Measurements from ENCODE around the gene ACTR2. TPM values are rescaled to one million over a fixed set of nuclear protein-coding genes. Genes with fewer than 3 reads are reported as not detected.

Gene ACTR2
- total and polyA plus RNA-seq, 2 of the 13 experiments (the other 11 are each of a cell fraction or from before 2014, with no cell fraction given) = 51.2 to 100 TPM

DNA sequence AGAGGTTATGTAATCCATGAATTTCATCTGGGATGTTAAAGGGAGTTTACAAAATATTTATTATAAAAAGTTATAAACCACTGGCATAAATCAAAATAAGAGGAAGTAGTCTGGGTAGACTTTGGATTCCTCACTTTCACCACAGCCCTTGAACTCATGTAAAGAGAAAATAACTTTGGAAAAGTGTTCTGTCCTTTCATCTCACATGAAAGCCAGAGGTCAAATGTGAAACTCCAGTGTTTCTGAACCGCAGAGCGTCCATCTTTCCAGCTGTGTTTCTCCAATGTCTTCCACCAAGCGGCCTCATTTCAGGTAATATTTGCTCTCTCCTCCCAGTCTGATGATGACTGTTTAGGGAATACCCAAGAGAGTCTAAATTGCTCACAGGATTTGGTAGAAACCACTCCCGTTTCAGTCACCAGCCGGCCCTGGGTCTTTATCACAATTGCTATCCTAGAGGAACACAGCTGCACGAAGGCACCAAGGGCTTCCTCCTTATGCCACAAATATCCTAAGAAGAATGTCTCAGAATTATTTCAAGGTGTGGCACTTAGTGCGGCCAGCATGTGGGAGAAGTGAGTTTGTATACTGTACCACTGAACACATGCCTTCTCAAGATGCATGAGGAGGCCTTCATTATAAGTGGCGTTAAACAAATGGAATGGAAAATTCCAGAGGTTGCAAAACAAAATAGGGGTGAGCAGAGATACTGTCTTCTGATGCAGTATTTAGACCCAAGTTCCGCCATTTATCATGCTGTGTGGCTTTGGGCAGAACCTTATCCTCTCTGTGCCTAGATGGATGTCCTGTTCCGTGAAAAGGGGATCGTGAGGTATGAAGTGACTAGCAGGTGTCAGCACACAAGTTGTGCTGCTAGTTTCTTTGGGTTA, 63.8 kb downstream of the ACTR2 start (continued):
- TF ChIP-seq ISL2 (CRISPR knock-in tag; IDR thresholded peaks at IDR 0.05) (peak; percentile 43; the same call in 1 of the 2 replicates), SALL2 (CRISPR knock-in tag; IDR thresholded peaks at IDR 0.05) (0 out of 2 replicates have a peak, but pooled peaks have one; percentile 16), ZNF572 (CRISPR knock-in tag; IDR thresholded peaks at IDR 0.05) (no peak), ZNF264 (CRISPR knock-in tag; IDR thresholded peaks at IDR 0.05) (0 out of 2 replicates have a peak, but pooled peaks have one; percentile 38), RARA (CRISPR knock-in tag; IDR thresholded peaks at IDR 0.05) (peak; percentile 47), NR2F1 (CRISPR knock-in tag; IDR thresholded peaks at IDR 0.05) (peak; percentile 52 to 76; a peak in 3 of 4 replicates), SKI (IDR thresholded peaks at IDR 0.05; ENCODE audit: partially characterized antibody) (no peak), HNRNPH1 (optimal IDR thresholded peaks at IDR 0.05; ENCODE audit: low read depth, low read length) (no peak), ATF7 (IDR thresholded peaks at IDR 0.05) (no peak), ATF7 (CRISPR knock-in tag; IDR thresholded peaks at IDR 0.05) (no peak), POLR2AphosphoS2 (IDR thresholded peaks at IDR 0.05; ENCODE audit: low read depth, low read length) (no peak), MYC (CRISPR knock-in tag; IDR thresholded peaks at IDR 0.05; ENCODE audit: borderline replicate concordance) (no peak), ZNF350 (CRISPR knock-in tag; IDR thresholded peaks at IDR 0.05; ENCODE audit: borderline replicate concordance, low read depth) (no peak), SAP130 (CRISPR knock-in tag; IDR thresholded peaks at IDR 0.05; ENCODE audit: low read depth) (peak; percentile 37; the same call in 1 of the 2 replicates)
- TF ChIP-seq, protein P1, sequence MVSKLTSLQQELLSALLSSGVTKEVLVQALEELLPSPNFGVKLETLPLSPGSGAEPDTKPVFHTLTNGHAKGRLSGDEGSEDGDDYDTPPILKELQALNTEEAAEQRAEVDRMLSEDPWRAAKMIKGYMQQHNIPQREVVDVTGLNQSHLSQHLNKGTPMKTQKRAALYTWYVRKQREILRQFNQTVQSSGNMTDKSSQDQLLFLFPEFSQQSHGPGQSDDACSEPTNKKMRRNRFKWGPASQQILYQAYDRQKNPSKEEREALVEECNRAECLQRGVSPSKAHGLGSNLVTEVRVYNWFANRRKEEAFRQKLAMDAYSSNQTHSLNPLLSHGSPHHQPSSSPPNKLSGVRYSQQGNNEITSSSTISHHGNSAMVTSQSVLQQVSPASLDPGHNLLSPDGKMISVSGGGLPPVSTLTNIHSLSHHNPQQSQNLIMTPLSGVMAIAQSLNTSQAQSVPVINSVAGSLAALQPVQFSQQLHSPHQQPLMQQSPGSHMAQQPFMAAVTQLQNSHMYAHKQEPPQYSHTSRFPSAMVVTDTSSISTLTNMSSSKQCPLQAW (CRISPR knock-in tag; IDR thresholded peaks at IDR 0.05) = 0 out of 2 replicates have a peak, but pooled peaks have one; percentile 22
- TF ChIP-seq, protein P2, sequence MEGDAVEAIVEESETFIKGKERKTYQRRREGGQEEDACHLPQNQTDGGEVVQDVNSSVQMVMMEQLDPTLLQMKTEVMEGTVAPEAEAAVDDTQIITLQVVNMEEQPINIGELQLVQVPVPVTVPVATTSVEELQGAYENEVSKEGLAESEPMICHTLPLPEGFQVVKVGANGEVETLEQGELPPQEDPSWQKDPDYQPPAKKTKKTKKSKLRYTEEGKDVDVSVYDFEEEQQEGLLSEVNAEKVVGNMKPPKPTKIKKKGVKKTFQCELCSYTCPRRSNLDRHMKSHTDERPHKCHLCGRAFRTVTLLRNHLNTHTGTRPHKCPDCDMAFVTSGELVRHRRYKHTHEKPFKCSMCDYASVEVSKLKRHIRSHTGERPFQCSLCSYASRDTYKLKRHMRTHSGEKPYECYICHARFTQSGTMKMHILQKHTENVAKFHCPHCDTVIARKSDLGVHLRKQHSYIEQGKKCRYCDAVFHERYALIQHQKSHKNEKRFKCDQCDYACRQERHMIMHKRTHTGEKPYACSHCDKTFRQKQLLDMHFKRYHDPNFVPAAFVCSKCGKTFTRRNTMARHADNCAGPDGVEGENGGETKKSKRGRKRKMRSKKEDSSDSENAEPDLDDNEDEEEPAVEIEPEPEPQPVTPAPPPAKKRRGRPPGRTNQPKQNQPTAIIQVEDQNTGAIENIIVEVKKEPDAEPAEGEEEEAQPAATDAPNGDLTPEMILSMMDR (CRISPR knock-in tag; IDR thresholded peaks at IDR 0.05) = 0 out of 2 replicates have a peak, but pooled peaks have one; percentile 7
- TF ChIP-seq, protein P3, sequence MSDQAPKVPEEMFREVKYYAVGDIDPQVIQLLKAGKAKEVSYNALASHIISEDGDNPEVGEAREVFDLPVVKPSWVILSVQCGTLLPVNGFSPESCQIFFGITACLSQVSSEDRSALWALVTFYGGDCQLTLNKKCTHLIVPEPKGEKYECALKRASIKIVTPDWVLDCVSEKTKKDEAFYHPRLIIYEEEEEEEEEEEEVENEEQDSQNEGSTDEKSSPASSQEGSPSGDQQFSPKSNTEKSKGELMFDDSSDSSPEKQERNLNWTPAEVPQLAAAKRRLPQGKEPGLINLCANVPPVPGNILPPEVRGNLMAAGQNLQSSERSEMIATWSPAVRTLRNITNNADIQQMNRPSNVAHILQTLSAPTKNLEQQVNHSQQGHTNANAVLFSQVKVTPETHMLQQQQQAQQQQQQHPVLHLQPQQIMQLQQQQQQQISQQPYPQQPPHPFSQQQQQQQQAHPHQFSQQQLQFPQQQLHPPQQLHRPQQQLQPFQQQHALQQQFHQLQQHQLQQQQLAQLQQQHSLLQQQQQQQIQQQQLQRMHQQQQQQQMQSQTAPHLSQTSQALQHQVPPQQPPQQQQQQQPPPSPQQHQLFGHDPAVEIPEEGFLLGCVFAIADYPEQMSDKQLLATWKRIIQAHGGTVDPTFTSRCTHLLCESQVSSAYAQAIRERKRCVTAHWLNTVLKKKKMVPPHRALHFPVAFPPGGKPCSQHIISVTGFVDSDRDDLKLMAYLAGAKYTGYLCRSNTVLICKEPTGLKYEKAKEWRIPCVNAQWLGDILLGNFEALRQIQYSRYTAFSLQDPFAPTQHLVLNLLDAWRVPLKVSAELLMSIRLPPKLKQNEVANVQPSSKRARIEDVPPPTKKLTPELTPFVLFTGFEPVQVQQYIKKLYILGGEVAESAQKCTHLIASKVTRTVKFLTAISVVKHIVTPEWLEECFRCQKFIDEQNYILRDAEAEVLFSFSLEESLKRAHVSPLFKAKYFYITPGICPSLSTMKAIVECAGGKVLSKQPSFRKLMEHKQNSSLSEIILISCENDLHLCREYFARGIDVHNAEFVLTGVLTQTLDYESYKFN (CRISPR knock-in tag; conservative IDR thresholded peaks at IDR 0.05) = peak; percentile 57
- TF ChIP-seq, protein P4, sequence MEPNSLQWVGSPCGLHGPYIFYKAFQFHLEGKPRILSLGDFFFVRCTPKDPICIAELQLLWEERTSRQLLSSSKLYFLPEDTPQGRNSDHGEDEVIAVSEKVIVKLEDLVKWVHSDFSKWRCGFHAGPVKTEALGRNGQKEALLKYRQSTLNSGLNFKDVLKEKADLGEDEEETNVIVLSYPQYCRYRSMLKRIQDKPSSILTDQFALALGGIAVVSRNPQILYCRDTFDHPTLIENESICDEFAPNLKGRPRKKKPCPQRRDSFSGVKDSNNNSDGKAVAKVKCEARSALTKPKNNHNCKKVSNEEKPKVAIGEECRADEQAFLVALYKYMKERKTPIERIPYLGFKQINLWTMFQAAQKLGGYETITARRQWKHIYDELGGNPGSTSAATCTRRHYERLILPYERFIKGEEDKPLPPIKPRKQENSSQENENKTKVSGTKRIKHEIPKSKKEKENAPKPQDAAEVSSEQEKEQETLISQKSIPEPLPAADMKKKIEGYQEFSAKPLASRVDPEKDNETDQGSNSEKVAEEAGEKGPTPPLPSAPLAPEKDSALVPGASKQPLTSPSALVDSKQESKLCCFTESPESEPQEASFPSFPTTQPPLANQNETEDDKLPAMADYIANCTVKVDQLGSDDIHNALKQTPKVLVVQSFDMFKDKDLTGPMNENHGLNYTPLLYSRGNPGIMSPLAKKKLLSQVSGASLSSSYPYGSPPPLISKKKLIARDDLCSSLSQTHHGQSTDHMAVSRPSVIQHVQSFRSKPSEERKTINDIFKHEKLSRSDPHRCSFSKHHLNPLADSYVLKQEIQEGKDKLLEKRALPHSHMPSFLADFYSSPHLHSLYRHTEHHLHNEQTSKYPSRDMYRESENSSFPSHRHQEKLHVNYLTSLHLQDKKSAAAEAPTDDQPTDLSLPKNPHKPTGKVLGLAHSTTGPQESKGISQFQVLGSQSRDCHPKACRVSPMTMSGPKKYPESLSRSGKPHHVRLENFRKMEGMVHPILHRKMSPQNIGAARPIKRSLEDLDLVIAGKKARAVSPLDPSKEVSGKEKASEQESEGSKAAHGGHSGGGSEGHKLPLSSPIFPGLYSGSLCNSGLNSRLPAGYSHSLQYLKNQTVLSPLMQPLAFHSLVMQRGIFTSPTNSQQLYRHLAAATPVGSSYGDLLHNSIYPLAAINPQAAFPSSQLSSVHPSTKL (CRISPR knock-in tag; IDR thresholded peaks at IDR 0.05) = peak; percentile 43; the same call in 1 of the 2 replicates

All from HepG2 (cell line).